RKO (cell line): ENCODE data around the gene SLMAP.
A peak's percentile ranks its signal among the peaks of the same experiment; 100 is the strongest.

Source experiments
- DNase-seq: peaks from one replicate; pipeline ENCODE4 v3.0.0-alpha.2; 2016; ENCODE audit warnings: low spot score

SLMAP gene, protein sequence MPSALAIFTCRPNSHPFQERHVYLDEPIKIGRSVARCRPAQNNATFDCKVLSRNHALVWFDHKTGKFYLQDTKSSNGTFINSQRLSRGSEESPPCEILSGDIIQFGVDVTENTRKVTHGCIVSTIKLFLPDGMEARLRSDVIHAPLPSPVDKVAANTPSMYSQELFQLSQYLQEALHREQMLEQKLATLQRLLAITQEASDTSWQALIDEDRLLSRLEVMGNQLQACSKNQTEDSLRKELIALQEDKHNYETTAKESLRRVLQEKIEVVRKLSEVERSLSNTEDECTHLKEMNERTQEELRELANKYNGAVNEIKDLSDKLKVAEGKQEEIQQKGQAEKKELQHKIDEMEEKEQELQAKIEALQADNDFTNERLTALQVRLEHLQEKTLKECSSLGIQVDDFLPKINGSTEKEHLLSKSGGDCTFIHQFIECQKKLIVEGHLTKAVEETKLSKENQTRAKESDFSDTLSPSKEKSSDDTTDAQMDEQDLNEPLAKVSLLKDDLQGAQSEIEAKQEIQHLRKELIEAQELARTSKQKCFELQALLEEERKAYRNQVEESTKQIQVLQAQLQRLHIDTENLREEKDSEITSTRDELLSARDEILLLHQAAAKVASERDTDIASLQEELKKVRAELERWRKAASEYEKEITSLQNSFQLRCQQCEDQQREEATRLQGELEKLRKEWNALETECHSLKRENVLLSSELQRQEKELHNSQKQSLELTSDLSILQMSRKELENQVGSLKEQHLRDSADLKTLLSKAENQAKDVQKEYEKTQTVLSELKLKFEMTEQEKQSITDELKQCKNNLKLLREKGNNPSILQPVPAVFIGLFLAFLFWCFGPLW

DNA sequence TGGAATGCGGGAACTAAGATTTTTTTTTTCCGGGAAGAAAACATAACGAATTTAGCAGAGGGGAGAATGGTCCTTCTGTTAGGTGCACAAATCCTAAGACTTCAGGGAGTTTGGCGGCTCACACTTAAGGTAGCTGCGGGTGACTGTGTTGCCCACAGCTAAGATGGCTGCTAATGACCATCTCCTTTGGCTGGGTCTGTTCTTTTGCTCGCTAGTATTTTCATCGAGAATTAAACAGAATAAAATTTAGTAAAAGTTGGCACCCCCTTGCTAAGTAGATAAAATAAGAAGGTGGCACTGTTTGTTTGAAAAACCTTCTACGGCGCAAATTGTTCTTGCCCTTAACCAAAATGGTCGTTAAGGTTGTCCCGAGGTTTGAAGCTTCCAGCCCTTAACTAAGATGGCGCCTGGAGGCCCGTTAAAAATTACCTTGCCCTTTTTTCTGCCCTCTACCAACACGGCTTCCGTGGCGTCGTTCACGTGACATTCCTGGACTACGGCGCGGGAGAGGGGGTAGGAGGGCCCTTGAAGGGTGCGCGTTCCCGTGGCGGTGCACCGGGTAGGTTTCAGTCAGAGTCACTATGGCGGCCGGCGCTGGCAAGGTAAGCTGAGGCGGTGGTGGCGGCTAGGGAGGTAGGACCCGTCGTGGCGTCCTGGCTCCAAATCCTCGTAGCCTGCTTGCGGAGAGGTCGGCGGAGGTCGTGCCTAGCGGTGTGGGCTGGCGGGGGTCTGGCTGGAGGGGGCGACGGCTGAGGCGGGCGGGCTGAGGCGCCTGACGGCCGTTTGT is at the start of gene SLMAP:
SLMAP (plus strand) TSS at position 569 of the 787 bp plus-strand sequence. CDS start 1,343 bp downstream, outside the sequence.
- DNase-seq = peak; percentile 97

DNA sequence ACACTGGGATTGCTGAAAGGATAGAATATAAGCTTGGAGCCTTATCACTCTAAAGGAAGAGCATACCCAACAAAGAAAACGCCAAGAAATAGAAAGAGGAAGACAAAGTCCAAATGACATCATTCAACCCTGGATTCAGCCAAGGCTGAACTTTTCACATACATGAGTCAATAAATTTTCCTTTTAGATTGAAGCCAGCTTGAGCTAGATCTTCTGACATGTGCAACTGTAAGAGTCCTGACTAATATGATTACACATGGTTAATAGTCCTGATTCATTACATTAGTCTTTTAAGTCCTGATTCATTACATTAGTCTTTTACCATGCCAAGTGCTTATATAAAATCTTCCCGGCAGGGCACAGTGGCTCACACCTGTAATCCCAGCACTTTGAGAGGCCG is 49.6 kb upstream of the SLMAP start:
- peak; percentile 100 for DNase-seq

DNA sequence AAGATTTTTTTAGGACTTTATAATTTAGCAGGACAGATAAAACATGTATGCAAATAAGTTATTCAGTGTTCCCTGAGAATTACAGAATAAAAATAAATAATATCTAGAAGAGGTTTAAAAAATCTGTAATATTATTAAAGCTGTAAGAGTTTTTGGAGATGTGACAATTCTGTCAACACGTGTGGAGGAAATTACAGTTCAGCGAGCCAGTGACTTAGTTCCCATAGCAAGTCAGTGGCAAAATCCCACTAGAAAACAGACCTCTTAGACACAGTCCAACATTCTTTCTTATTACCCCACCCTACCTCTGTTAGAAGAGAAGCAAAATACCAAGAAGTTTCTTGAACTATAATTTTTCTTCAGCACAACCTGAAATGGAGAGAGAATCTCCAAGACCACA is 47.1 kb upstream of the SLMAP start:
- no peak for DNase-seq

DNA sequence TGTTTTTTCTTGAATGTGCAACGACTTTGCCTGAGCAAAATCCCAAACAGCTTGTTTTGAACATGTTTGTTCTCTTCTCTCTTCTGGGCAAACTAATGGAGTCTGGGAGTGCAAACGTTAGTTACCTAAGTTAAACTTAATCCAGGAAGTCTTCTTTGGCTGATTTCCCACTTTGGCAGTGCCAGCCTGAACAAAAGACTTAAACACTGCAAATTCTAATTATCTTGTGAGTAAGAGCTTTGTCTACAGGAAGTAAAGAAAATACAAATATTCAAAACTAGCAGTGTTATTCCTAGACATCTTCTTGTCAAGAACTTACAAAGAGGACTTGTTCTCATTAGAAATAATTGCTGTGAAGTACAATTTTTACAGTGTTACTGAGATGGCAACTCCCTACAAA is 46.5 kb upstream of the SLMAP start:
- DNase-seq = no peak

DNA sequence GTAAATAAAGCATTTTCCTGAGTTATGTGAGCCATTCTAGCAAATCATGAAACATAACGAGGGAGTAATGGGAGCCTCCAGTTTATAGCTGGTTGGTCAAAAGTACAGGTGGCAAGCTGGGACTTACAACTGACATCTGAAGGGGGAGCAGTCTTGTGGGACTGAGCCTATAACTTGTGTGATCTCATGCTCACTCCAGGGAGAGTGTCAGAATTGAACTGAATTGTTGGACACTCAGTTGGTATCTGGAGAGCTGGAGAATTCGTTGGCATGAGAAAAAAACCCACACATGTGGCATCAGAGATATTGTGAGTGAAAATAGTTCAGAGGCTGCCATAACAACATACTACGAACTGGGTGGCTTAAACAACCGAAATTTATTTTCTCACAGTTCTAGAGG is 40.4 kb upstream of the SLMAP start:
- no peak for DNase-seq

DNA sequence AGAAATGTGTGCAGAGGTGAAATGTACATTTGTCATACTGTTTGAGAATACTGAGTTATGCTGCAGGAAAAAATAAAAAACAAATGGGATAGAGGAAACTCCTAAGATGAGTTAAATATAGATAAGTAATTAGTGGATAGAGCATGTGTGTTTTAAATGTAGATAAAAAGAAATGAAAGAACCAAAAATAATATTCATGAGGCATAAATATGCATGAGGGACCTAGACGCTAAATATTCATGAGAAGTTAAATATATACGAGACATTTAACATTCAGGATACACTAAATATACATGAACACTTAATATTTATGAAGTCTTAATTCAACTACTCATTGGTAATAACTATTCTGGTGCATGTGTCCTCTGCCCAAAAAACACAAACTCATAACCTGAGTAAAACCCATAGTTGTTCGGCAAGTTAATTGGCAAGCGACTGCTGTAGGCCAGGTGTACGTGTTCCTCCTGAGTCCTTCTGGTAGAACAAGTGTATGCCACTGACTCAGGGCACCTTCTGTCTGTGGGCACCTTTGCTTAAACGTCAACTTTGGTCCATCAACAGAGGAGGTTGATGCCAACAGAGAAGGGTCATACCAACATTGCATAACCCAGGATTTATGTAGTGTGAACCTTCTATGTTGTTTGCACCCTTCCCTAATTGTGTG is 38.8 kb upstream of the SLMAP start:
- no peak for DNase-seq

DNA sequence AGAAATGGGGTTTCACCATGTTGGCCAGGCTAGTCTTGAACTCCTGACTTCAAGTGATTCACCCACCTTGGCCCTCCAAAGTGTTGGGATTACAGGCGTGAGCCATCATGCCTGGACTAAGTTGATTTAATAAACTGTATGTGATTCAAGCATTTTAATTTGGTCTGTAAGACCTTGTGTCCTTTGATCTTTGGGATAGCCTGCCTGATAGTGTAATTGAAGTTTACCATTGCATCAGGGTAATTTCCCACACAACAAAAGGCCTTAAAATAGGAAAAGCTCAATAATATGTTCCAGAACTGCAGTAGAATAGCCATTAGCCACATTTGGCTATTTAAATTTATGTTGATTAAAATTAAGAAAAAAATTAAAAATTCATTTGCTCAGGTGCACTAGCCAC is 38.0 kb upstream of the SLMAP start:
- no peak for DNase-seq

DNA sequence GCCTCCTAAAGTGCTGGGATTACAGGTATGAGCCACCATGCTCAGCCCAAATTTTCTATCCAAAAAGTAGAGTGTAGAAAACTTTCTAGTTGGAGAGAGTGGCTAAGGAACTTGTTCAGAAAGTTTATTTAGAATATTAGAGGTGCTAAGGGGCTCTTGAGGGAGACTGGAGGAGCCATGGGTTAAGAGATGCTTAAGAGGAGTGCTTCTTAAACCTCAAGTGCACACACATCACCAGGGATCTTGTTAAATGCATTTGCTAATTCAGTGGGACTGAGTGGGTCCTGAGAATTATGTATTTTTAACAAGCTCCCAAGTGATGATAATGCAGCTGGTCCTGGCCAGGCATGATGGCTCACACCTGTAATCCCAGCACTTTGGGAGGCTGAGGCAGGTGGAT is 29.7 kb upstream of the SLMAP start:
- no peak for DNase-seq

DNA sequence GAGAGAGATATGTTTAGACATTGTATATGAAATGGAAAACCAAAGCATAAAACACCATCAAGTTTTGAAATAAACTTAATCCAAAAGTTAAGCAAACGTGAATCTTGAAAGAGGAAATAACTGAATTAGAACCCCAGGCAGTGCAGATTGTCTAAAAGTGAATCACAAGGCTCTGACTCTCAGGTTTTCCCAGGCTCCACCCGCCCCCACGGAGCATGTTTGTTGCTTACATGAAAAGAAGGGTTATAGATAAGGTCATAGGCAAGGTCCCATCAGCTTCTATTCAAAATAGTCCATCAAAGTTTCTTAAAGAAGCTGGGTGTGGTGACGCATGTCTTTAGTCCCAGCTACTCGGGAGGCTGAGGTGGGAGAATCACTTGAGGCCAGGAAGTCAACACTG is 29.0 kb upstream of the SLMAP start:
- no peak for DNase-seq

DNA sequence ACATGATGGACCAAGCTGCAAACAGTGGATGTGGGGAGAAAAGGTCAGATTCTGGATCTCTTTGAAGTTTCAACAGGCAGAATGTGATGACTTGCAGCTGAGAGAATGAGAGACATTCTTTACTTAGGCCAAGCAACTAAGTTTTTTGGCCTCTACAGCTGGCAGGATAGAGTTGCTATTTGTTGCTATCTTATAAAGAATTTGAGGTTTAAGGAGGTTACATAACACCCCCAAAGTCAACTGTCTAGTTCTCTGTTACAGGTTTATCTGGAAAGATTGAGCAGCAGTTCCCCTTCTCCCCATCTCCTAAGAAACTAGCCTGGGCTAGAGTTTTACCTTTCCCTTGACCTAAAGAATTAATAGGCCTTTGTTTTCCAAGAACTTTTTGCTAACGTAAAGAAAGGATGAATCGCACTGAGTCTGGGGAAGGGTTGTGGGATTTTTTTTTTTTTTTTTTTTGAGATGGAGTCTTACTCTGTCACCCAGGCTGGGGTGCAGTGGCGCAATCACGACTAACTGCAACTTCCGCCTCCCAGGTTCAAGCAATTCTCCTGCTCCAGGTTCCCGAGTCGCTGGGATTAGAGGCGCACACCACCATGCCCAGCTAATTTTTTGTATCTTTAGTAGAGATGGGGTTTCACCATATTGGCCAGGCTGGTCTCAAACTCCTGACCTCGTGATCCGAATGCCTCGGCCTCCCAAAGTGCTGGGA is 26.6 kb upstream of the SLMAP start:
- no peak for DNase-seq

DNA sequence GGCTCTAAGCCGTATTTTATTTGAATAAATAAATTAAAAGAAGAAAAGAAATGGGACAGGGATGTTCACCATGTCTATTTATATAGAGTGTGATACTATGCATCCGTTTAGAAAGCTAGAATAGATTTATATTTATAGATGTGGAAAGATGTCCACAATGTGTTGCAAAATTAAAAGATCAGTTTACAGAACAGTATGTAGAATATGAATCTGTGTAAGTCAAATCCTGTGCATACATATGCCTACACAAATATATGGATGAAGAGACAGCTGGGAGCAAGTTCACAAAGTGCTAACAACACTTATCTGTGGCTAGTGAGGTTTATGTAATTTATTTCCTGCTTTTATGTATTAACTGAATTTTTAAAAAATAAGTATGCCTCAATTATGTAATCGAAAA is 25.4 kb upstream of the SLMAP start:
- no peak for DNase-seq

DNA sequence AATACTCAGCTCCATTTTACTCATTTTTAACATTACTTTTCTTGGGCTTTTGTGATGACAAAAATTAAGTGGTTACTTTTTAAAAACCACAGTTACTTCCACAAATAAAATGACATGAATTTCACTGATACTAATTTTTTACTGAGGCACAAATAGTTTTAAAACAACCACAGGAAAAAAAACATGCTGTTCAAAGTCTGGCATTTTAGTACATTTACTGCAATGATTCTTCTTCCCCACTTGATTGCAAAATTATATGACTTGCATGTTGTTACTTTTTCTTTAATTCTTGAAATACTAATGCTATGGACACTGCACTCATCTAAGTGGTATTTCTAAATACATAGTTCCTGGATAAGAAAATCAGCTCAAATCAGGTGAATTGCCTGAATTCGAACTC is 24.8 kb upstream of the SLMAP start:
- DNase-seq = no peak

DNA sequence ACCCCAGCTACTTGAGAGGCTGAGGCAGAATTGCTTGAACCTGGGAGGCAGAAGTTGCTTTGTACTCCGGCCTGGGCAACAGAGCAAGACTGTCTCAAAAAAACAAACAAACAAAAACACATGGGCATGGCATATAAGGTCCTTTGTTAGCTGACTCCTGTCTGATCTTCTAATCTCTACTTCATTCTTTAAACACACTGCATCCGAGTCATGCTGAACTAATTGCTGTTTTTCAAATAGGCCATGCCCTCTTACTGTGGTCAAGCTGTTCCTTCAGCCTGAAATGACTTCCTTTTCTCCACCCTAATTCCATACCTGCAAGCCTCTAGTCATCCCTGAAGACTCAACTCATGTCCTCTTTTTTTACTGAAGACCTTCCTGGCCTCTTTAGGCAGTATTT is 22.3 kb upstream of the SLMAP start:
- no peak for DNase-seq

DNA sequence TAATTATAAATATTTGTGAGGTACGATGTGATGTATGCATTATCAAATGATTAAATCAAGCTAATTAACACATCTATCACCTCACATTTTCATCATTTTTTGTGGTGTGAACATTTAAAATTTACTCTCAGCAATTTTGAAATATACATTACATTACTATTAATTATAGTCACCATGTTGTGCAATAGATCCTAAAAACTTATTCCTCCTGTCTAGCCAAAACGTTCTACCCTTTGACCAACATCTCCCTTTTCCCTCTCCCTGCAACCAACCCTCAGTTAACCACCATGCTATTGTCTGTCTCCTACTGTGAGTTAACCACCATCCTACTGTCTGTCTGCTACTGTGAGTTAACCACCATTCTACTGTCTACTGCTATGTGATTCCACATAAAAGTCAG is 20.7 kb upstream of the SLMAP start:
- DNase-seq = no peak

DNA sequence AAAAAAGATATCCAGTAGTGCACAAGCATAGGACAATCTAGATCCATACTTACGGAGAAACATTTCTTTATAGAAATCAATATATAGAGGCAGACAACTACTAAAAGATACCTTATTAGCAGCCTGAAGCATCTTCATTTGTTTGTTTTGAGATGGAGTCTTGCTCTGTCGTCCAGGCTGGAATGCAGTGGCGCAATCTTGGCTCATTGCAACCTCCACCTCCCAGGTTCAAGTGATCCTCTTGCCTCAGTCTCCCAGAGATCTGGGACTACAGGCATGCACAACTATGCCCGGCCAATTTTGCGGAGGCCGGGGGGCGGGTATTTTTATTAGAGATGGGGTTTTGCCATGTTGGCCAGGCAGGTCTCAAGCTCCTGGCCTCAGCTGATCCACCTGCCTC is 18.3 kb upstream of the SLMAP start:
- no peak for DNase-seq

DNA sequence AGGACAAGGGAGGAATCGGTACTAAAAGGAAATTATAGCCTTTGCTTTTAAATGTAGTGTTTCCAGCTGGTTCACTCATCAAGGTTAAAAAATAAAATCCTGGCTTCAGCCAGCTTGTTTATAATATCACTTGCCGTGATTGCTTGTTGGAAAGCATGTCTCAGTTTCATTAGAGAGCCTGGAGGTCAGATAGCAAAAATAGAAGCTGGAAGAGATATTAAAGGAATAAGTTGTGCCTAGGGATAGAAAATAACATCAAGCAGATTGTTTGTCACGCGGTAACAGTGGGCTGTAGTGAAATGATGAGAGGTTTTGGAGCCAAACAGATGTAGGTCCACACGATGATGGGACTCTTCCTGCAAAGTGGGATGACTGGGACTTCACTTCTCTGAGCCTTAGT is 17.7 kb upstream of the SLMAP start:
- DNase-seq = no peak

DNA sequence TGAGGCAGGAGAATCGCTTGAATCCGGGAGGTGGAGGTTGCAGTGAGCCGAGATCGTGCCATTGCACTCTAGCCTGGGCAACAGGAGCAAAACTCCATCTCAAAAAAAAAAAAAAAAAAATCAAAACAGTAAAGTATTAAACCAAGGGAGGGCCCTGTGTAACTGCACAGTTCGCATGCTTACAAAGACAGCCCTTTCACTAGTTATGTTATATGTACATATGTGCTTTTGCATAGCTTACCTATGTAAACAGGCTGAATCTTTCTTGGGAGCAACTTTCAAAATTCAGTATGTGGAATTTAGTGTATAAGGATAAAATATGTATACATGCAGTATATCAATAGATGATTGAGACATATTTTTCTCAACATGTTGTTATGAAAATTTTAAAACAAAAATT is 16.1 kb upstream of the SLMAP start:
- DNase-seq = no peak

DNA sequence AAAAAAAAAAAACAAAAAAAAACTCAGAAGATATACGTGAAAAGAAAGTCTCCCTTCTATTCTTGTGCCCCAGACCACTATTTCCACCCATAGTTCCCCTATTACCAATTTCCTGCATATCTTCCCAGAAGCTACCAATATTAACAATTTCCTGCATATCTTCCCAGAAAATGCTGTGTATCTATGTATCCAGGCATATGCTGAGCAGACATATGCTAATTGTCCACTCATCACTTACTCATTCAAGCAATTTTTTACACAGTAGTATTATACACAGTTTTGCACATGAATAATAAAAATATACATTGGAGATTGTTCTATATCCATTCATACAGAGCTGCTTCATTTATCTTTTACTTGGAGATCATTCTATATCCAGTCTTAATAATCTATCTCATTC is 12.6 kb upstream of the SLMAP start:
- DNase-seq = peak; percentile 43

DNA sequence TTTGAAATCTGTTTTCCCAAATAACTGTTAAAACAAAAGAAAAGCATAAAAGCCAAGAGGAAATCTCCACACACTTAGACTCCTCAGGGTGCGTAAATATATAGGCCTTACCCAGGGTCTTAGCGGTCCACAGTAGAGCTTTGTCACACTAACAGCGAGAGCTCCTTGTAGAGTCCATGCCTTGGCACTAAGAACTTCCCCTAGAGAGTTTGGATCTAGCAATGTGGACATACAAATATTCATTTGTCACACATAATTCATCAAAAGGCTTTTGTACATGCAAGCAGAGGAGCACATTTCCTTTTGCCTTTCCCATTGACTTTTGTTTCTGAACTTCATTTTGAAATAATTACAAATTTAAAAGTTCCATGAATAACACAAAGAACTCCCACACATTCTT is 11.0 kb upstream of the SLMAP start:
- DNase-seq = no peak

DNA sequence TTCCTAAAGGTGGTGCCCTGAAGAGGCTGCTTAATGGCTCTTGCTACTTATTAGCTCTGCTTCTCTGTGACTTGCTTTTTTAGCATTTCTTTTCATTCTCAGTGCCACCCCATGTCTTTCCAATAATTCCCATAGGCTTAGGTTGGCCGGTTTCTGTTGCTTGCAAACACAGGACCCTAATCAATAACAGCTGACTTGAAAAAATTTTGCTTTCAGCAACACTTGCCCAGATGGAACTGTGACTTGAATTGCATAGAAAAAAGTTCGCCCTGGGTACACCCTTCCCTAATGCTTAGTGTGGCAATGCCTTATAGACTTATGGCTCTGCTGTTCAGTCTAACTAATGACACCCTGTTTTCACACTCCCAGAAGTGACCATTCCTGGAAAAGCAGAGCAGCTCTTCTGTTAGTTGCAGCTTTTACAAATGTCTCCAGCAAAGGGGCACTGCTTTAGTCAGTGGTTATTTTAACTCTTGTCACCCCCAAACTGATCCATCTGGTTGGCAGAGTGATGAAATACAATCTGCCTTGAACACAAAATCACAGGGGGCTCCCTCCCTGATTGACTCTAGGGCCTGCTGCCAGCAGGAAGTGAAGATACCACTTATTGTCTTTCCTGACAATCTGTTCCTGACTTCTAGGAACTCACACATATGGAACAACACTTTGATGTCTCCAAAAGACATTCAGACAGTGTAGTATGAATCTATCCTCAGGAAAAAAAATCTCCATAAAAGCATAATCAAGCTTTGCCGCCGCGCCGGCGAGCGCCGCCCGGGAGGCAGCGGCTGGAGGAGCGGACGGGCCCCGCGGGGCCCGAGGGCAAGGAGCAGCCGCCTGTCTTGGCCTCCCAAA is 9.7 kb upstream of the SLMAP start:
- no peak for DNase-seq
